WTC11 (cell line): ENCODE results near the gene EEFSEC. TPM values are rescaled to one million over a fixed set of nuclear protein-coding genes. Genes with fewer than 3 reads are reported as not detected.

Source experiments
- ATAC-seq: fragments of 200-7000 bp; cut with Tn5 transposase; 2 replicates; pipeline ENCODE4 v1.10.0; 2021; ENCODE audit warnings: mild to moderate bottlenecking, moderate library complexity
- CTCF ChIA-PET: fragments of 300-600 bp; sonication (Branson Sonifier 250); formaldehyde crosslinking; loops from one replicate; lab custom pipeline; 2021; ENCODE audit warnings: antibody characterized with exemption; lab: Charles Lee
- POLR2A ChIA-PET: fragments of 350-600 bp; sonication (Branson Sonifier 250); formaldehyde crosslinking; loops from one replicate; lab custom pipeline; 2021; ENCODE audit warnings: antibody characterized with exemption; lab: Charles Lee
- DNase-seq: peaks from one replicate; pipeline ENCODE4 v3.0.0; 2021; ENCODE audit warnings: low spot score
- H3K27ac Mint-ChIP-seq: 2 replicates; pipeline ENCODE4 v1.8.0; 2021; ENCODE audit warnings: mixed read lengths
- H3K27me3 Mint-ChIP-seq: 2 replicates; pipeline ENCODE4 v1.8.0; 2021; ENCODE audit warnings: low read depth, mild to moderate bottlenecking, moderate library complexity, mixed read lengths
- H3K36me3 Mint-ChIP-seq: 2 replicates; pipeline ENCODE4 v1.8.0; 2021; ENCODE audit warnings: mixed read lengths
- H3K4me1 Mint-ChIP-seq: 2 replicates; pipeline ENCODE4 v1.8.0; 2022; ENCODE audit warnings: mixed read lengths
- H3K4me3 Mint-ChIP-seq: 2 replicates; pipeline ENCODE4 v1.8.0; 2021; ENCODE audit warnings: mild to moderate bottlenecking, moderate library complexity, mixed read lengths
- H3K9me3 Mint-ChIP-seq: 2 replicates; pipeline ENCODE4 v1.8.0; 2021; ENCODE audit warnings: mixed read lengths
- ELF4 ChIP-seq: sonication (generic); formaldehyde crosslinking; IDR thresholded peaks from 2 replicates; pipeline ENCODE4 v1.8.1; 2022; ENCODE audit warnings: low read depth, mild to moderate bottlenecking, moderate library complexity, missing genetic modification reagents
- ESRRA ChIP-seq: sonication (generic); formaldehyde crosslinking; IDR thresholded peaks from 2 replicates; pipeline ENCODE4 v1.8.1; 2022; ENCODE audit warnings: mild to moderate bottlenecking, missing genetic modification reagents, borderline replicate concordance
- FOXK1 ChIP-seq: sonication (generic); formaldehyde crosslinking; IDR thresholded peaks from 2 replicates; pipeline ENCODE4 v1.8.0; 2022; ENCODE audit warnings: mild to moderate bottlenecking, moderate library complexity, missing genetic modification reagents
- JUN ChIP-seq: sonication (generic); formaldehyde crosslinking; IDR thresholded peaks from 2 replicates; pipeline ENCODE4 v1.8.0; 2023; ENCODE audit warnings: mild to moderate bottlenecking, missing genetic modification reagents
- OVOL2 ChIP-seq: fragments of 250-450 bp; sonication (Bioruptor Pico); IDR thresholded peaks from 2 replicates; pipeline ENCODE4 v1.9.0; 2021; ENCODE audit warnings: mild to moderate bottlenecking, borderline replicate concordance
- SP1 ChIP-seq: sonication (generic); formaldehyde crosslinking; conservative IDR thresholded peaks from 2 replicates; pipeline ENCODE4 v1.8.1; 2022; ENCODE audit warnings: missing genetic modification reagents
- TEAD1 ChIP-seq: sonication (generic); formaldehyde crosslinking; IDR thresholded peaks from 2 replicates; pipeline ENCODE4 v1.8.0; 2022; ENCODE audit warnings: mild to moderate bottlenecking, missing genetic modification reagents
- TEAD4 ChIP-seq: sonication (generic); formaldehyde crosslinking; IDR thresholded peaks from 2 replicates; pipeline ENCODE4 v1.8.0; 2022; ENCODE audit warnings: mild to moderate bottlenecking, missing genetic modification reagents
- ZNF121 ChIP-seq: sonication (generic); formaldehyde crosslinking; IDR thresholded peaks from 2 replicates; pipeline ENCODE4 v1.8.0; 2023; ENCODE audit warnings: missing genetic modification reagents
- ZNF219 ChIP-seq: sonication (generic); formaldehyde crosslinking; IDR thresholded peaks from 2 replicates; pipeline ENCODE4 v1.8.0; 2023; ENCODE audit warnings: missing genetic modification reagents, mild to moderate bottlenecking, borderline replicate concordance
- ZNF263 ChIP-seq: sonication (generic); formaldehyde crosslinking; IDR thresholded peaks from 2 replicates; pipeline ENCODE4 v1.8.1; 2022; ENCODE audit warnings: low read depth, mild to moderate bottlenecking, moderate library complexity, missing genetic modification reagents
- ZNF416 ChIP-seq: fragments of 250-450 bp; sonication (Bioruptor Pico); IDR thresholded peaks from 2 replicates; pipeline ENCODE4 v1.9.0; 2021; ENCODE audit warnings: mild to moderate bottlenecking, inconsistent platforms
- total RNA-seq: library from RNA; stranded (reverse); gene quantifications from 3 replicates; pipeline ENCODE4 v1.2.3, GENCODE V29; 2021
- TF ChIP-seq, protein P1 (sequence below): sonication (generic); formaldehyde crosslinking; conservative IDR thresholded peaks from 2 replicates; pipeline ENCODE4 v1.8.1; 2023; ENCODE audit warnings: mild to moderate bottlenecking, low read depth, missing genetic modification reagents, moderate library complexity
- TF ChIP-seq, protein P2 (sequence below): sonication (generic); formaldehyde crosslinking; IDR thresholded peaks from 2 replicates; pipeline ENCODE4 v1.8.1; 2023; ENCODE audit warnings: mild to moderate bottlenecking, missing genetic modification reagents, moderate library complexity
- TF ChIP-seq, protein P3 (sequence below): fragments of 250-450 bp; sonication (Bioruptor Pico); IDR thresholded peaks from 2 replicates; pipeline ENCODE4 v1.9.0; 2021; ENCODE audit warnings: mild to moderate bottlenecking
- TF ChIP-seq, protein P4 (sequence below): sonication (generic); formaldehyde crosslinking; IDR thresholded peaks from 2 replicates; pipeline ENCODE4 v1.8.1; 2022; ENCODE audit warnings: mild to moderate bottlenecking, moderate library complexity, missing genetic modification reagents
- TF ChIP-seq, protein P5 (sequence below): sonication (generic); formaldehyde crosslinking; IDR thresholded peaks from 2 replicates; pipeline ENCODE4 v1.8.1; 2022; ENCODE audit warnings: low read depth, missing genetic modification reagents, borderline replicate concordance
- TF ChIP-seq, protein P6 (sequence below): fragments of 250-450 bp; sonication (Bioruptor Pico); IDR thresholded peaks from 2 replicates; pipeline ENCODE4 v2.1.2; 2022; ENCODE audit warnings: mild to moderate bottlenecking, moderate library complexity

The EEFSEC gene
- total RNA-seq, 1 experiment from 2014 or later, result 13.7 TPM

DNA sequence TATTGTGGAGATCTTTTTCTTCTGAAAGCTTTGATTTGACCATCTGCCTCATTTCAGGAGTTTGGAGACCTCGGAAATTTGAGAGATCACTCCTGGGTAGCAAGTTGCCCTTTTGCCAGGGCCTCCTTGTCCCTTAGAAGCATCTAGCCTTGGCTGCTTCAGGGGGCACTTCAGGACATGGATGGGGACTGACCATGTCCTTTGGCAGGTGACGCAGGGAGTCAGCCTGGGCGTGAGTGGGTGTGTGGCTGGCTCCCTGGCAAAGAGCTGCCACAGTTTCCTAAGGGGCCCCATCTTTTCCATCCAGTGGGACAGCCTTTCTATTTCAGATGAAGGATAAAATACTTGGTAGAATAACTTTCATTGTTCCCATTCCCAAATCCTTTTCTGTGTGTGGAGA, 27.6 kb downstream of the EEFSEC start:
- POLR2A ChIA-PET, result no interaction called here
- DNase-seq, result no peak
- Mint-ChIP-seq H3K27me3 (no peaks in the 10 kb centered on the region), H3K4me3 (no peak overlapping the region), H3K9me3 (peaks cover 5% of the 10 kb centered on the region; the same call in 1 of the 2 replicates), H3K27ac (no peak overlapping the region), H3K36me3 (no peaks in the 10 kb centered on the region), H3K4me1 (peaks cover 37% of the 10 kb centered on the region)
- no peak for ATAC-seq
- TF ChIP-seq ZNF416 (CRISPR knock-in tag) (no peak), ZNF219 (CRISPR knock-in tag) (no peak), ZNF263 (CRISPR knock-in tag) (no peak)
- CTCF ChIA-PET, result interaction anchor here (1.0 to 1.4 kb wide), 2 partner anchors 12 to 13 kb away, joined by 3 to 5 read pairs; no protein-coding TSS in a partner anchor

DNA sequence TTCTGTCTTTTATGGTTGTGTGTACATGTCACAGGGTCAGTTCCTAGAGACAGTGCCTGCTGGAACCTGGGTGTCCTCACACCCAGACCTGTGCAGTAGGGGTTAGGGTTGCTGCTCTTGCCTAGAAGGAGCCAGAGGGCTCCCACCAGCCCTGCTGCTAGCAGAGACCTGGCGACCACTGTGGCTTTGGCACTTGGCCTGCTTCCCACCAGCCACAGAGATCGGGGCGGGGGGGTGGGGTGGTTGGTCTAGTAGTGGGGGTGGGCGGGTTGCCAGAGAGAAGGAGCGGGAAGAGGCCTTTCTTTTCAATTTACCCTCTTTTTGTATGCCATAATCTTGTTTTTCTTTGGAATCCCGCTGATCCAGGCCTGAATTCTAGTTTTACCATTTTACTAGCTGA, 29.4 kb downstream of the EEFSEC start:
- peak overlapping the region; percentile 21; the same call in 1 of the 2 replicates for H3K27ac Mint-ChIP-seq
- no peaks in the 10 kb centered on the region for H3K27me3 Mint-ChIP-seq
- no peak overlapping the region for H3K4me3 Mint-ChIP-seq
- ATAC-seq (no peak; the same call in 1 of the 2 replicates), DNase-seq (no peak)
- no peaks in the 10 kb centered on the region for H3K36me3 Mint-ChIP-seq
- CTCF ChIA-PET, result no interaction called here
- H3K9me3 Mint-ChIP-seq, result peaks cover 5% of the 10 kb centered on the region; the same call in 1 of the 2 replicates
- TF ChIP-seq, protein P1, sequence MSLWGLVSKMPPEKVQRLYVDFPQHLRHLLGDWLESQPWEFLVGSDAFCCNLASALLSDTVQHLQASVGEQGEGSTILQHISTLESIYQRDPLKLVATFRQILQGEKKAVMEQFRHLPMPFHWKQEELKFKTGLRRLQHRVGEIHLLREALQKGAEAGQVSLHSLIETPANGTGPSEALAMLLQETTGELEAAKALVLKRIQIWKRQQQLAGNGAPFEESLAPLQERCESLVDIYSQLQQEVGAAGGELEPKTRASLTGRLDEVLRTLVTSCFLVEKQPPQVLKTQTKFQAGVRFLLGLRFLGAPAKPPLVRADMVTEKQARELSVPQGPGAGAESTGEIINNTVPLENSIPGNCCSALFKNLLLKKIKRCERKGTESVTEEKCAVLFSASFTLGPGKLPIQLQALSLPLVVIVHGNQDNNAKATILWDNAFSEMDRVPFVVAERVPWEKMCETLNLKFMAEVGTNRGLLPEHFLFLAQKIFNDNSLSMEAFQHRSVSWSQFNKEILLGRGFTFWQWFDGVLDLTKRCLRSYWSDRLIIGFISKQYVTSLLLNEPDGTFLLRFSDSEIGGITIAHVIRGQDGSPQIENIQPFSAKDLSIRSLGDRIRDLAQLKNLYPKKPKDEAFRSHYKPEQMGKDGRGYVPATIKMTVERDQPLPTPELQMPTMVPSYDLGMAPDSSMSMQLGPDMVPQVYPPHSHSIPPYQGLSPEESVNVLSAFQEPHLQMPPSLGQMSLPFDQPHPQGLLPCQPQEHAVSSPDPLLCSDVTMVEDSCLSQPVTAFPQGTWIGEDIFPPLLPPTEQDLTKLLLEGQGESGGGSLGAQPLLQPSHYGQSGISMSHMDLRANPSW, result no peak
- TF ChIP-seq, protein P2, sequence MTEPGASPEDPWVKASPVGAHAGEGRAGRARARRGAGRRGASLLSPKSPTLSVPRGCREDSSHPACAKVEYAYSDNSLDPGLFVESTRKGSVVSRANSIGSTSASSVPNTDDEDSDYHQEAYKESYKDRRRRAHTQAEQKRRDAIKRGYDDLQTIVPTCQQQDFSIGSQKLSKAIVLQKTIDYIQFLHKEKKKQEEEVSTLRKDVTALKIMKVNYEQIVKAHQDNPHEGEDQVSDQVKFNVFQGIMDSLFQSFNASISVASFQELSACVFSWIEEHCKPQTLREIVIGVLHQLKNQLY (CRISPR knock-in tag), result no peak
- TF ChIP-seq JUN (no peak), TEAD1 (CRISPR knock-in tag) (no peak), ELF4 (CRISPR knock-in tag) (no peak), FOXK1 (CRISPR knock-in tag) (no peak), OVOL2 (CRISPR knock-in tag) (no peak), ZNF416 (CRISPR knock-in tag) (no peak), TEAD4 (no peak), ESRRA (CRISPR knock-in tag) (no peak), ZNF263 (CRISPR knock-in tag) (no peak), ZNF121 (CRISPR knock-in tag) (no peak), SP1 (no peak)
- TF ChIP-seq, protein P3, sequence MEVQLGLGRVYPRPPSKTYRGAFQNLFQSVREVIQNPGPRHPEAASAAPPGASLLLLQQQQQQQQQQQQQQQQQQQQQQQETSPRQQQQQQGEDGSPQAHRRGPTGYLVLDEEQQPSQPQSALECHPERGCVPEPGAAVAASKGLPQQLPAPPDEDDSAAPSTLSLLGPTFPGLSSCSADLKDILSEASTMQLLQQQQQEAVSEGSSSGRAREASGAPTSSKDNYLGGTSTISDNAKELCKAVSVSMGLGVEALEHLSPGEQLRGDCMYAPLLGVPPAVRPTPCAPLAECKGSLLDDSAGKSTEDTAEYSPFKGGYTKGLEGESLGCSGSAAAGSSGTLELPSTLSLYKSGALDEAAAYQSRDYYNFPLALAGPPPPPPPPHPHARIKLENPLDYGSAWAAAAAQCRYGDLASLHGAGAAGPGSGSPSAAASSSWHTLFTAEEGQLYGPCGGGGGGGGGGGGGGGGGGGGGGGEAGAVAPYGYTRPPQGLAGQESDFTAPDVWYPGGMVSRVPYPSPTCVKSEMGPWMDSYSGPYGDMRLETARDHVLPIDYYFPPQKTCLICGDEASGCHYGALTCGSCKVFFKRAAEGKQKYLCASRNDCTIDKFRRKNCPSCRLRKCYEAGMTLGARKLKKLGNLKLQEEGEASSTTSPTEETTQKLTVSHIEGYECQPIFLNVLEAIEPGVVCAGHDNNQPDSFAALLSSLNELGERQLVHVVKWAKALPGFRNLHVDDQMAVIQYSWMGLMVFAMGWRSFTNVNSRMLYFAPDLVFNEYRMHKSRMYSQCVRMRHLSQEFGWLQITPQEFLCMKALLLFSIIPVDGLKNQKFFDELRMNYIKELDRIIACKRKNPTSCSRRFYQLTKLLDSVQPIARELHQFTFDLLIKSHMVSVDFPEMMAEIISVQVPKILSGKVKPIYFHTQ, result no peak
- TF ChIP-seq, protein P4, sequence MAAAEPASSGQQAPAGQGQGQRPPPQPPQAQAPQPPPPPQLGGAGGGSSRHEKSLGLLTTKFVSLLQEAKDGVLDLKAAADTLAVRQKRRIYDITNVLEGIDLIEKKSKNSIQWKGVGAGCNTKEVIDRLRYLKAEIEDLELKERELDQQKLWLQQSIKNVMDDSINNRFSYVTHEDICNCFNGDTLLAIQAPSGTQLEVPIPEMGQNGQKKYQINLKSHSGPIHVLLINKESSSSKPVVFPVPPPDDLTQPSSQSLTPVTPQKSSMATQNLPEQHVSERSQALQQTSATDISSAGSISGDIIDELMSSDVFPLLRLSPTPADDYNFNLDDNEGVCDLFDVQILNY (CRISPR knock-in tag), result no peak
- TF ChIP-seq, protein P5, sequence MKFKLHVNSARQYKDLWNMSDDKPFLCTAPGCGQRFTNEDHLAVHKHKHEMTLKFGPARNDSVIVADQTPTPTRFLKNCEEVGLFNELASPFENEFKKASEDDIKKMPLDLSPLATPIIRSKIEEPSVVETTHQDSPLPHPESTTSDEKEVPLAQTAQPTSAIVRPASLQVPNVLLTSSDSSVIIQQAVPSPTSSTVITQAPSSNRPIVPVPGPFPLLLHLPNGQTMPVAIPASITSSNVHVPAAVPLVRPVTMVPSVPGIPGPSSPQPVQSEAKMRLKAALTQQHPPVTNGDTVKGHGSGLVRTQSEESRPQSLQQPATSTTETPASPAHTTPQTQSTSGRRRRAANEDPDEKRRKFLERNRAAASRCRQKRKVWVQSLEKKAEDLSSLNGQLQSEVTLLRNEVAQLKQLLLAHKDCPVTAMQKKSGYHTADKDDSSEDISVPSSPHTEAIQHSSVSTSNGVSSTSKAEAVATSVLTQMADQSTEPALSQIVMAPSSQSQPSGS, result no peak
- TF ChIP-seq, protein P6, sequence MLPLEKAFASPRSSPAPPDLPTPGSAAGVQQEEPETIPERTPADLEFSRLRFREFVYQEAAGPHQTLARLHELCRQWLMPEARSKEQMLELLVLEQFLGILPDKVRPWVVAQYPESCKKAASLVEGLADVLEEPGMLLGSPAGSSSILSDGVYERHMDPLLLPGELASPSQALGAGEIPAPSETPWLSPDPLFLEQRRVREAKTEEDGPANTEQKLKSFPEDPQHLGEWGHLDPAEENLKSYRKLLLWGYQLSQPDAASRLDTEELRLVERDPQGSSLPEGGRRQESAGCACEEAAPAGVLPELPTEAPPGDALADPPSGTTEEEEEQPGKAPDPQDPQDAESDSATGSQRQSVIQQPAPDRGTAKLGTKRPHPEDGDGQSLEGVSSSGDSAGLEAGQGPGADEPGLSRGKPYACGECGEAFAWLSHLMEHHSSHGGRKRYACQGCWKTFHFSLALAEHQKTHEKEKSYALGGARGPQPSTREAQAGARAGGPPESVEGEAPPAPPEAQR, result no peak
- POLR2A ChIA-PET, result no interaction called here
- peaks cover 37% of the 10 kb centered on the region for H3K4me1 Mint-ChIP-seq
